HG02885 (cell line): Measurements from ENCODE around the gene NRCAM.
"Not testable (repeated sequence)": the region's sequence is repeated elsewhere in the genome, so short reads cannot be mapped to it uniquely, and the experiment has no call there.

ENCODE experiments used
- ATAC-seq: cut with Tn5 transposase; IDR thresholded peaks from one replicate; pipeline ENCODE4 v1.9.1; 2021; ENCODE audit warnings: mild to moderate bottlenecking; ENCODE audit not compliant: unreplicated experiment, poor library complexity

The NRCAM gene

GRCh38 chr7:108360058-108360800, 96.0 kb downstream of the NRCAM start:
- no peak for ATAC-seq

DNA sequence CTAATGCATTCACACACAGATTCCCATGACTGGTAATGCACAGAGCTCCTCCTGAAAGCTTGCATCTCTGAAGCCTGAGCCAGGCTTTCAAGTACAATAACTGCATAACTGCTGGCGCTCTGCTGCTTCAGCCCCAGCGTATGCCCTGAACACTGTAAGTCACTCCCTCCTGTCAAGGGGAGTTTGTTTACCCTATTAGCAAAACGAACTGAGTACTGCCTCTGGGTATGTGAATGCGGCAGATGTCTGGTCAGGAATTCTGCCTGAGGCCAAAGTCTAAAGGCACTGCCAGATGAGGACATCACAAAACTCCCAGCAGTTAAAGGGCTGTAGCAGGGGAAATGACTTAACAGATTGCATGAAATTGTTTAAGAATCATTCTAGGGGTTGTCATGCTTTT, 97.7 kb downstream of the NRCAM start:
- no peak for ATAC-seq

DNA sequence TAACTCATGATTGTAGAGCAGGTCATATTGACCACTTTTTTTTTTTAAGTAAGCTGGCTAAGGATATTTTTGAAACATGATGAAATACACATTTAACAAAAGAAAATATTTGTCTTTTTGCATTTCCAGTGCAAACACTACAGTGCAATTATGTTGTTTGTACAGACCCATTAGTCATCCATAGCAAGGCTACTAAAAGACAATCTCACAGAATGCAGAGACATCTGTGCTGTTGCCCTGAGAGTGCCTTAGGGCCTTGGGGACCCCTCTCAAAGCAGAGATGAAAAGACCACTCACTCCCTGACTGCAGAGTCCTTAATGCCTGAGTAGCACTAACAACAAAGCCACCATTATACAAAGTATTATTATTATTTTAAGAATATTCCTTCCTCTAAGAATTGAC, 104.5 kb downstream of the NRCAM start:
- no peak for ATAC-seq

DNA sequence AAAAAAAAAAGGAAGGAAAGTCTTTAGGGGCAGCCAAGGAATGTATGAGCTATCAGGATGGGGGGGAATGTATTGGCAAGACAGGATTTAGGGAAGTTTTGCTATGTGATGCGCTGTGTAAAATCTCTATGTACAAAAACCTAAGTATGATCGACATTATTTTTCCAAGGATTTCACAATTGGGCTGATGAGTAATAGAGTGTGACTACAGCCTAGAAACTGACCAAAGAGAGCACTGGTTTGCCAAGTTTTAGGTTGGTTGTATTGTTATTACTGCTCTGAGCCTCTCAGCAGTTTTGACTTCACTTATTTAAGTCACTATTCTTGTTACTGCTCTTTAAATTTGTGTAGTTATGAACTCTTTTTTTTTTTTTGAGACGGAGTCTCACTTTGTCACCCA, 107.3 kb downstream of the NRCAM start:
- no peak for ATAC-seq

- ATAC-seq = no peak
Observed at GRCh38 chr7:108347616-108348015, 108.6 kb downstream of the NRCAM start.

- ATAC-seq = no peak
Observed at GRCh38 chr7:108345710-108346336, 110.4 kb downstream of the NRCAM start.

DNA sequence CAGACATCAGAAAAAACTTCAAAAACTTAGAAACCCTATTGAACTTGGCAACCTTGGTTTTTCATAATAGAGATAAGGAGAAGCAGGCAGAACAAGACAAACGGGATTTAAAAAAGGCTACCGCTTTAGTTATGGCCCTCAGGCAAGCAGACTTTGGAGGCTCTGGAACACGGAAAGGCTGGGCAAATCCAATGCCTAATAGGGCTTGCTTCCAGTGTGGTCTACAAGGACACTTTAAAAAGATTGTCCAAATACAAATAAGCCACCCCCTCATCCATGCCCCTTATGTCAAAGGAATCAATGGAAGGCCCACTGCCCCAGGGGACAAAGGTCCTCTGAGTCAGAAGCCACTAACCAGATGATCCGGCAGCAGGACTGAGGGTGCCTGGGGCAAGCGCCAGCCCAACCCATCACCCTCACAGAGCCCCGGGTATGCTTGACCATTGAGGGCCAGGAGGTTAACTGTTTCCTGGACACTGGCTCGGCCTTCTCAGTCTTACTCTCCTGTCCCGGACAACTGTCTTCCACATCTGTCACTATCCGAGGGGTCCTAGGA, 115.3 kb downstream of the NRCAM start:
- no peak for ATAC-seq

GRCh38 chr7:108340406-108340805, 115.8 kb downstream of the NRCAM start:
- ATAC-seq = not testable (repeated sequence)

DNA sequence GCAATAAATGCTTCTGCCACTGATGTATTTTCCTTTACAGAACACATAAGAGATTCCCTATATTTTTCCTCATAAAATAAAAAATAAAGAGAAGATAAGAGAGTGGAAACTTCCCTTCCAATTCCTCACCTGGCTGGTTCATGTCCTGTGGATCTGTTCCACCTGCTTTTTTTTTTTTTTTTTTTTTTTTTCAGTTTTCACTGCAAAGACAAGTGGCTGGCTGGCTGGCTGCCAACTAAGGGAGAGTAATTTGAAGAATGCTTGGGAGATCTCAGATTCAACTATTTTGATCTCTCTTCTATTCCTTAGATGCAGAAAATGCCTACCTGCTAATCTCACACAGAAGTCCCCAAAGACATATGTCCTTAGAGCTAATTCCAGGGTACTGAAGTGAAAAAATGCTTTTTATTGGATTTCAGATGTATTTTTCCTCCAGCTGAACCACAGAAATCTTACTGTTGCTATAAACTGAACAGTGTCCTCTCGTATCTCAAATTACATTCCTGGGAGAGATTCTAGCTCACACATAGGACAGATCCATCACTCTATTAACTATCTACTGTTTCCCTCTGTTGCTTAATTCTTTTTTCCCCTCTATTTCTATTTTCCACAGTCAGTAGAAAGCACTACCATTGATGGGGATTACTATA, 120.8 kb downstream of the NRCAM start:
- no peak for ATAC-seq

GRCh38 chr7:108332937-108333336, 123.3 kb downstream of the NRCAM start:
- ATAC-seq = no peak

DNA sequence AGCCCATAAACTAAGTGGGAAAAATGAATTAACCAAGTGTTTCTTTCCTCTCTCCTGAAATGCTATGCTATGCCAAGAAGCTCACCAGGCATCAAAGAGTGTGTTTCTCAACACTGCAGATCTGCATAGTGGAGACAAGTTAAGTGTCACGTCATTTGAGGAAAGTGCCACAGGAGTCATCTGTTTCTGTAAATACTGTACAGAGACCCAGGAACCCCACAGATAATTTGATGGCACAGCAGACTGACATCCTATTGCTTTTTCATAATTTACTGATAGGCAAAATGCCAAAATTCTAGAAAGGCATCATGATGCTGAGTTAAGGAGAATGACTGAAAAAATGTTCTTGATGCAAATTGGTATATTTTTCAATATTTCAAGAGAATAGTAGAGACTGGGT, 124.3 kb downstream of the NRCAM start:
- no peak for ATAC-seq

DNA sequence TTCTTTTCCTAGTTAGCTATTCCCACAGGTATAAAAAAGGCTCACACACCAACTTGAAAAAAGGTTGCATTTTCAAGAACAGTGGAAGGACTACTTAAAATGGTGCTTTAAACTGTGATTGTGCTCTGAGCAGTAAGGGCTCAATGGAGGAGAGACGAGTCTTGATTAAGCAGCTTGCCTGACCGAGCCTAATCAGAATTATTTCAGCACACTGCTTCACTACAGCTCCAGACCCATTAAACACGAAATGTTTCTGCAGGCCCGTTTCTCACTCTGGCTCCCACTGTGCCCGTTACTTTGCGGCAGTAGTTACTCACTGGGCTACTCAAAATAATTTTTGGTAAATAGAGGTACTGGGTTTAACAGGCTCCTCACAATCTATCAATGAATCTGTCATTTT, 126.0 kb downstream of the NRCAM start:
- no peak for ATAC-seq

DNA sequence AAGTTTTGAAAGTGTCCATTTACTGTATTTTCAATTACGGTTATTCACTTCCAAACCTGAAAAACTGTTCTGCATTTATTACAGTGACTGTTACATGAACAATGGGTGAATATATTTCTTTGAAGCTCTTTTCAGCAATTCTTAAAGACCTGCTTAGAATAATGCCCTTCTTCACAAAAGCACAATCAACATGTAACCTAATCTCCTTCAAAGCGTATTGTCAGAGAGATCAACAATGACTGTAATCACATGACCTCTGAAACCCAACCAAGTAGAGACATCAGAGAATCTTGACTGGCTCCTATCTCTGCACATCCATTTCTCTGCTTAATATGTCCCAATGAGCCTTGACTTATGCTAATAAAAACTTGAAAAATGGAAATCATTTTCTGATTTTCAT, 126.7 kb downstream of the NRCAM start:
- no peak for ATAC-seq

DNA sequence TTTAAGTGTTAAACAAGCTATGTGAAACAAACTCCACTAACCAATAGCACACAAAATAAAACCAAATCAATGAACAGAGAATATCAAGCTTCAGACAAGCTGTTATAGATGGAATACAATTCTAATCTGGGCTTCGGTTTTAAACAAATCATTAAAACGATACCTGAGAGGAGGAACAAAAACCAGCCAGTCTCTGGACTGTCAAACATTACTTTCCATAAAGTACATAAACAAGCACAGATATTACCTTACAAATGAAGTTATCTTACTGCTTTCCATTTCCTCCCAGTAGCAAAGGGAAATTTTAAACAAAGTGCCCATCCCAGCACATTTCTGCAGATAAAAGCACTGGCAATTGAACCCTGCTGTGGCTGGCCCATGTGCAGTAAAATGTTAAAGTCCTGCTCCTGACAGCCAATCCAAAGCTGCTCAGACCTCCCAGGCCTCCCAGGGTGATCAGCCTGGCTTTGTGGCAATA, 128.0 kb downstream of the NRCAM start:
- ATAC-seq = peak; percentile 88

DNA sequence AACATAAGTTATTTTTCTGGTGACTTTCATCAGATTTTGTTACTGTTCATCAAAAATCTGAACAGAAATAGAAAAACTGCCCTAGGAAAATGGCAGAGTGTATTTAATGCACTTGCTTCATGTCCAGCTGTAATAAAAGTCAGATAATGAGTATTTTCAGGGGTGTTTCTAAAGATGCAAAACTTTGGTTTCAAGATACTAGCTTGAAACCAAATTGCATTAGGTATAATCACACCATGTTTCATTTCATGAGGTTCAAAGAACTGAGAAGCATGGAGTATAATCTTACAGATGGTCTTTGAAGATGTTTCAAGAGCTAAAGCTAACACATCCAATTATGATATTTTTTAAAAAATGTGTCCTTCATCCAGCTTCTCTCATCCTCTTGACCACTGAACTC, 128.9 kb downstream of the NRCAM start:
- ATAC-seq = peak; percentile 52

DNA sequence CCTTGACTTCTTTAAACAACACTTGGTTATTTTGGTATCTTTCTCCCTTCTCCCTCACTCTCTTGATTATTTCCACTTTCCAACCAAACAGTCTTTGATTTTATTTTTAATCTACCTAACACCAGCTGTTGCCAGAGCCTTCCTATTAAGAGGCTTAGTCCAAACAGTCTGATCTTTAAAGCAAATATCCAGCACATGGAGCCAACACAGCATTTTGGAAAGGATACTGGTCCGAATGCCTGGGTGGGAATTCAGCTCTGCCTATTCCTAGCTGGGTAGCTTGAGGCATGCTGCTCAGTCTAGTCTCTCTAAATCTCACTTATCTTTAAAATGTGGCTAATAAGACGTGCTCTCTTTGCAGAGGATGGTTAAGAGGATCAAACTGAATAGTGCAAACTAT, 129.3 kb downstream of the NRCAM start:
- no peak for ATAC-seq

GRCh38 chr7:108324053-108325038, 131.9 kb downstream of the NRCAM start:
- no peak for ATAC-seq

- no peak for ATAC-seq
Observed at GRCh38 chr7:108322925-108323832, 133.1 kb downstream of the NRCAM start.

DNA sequence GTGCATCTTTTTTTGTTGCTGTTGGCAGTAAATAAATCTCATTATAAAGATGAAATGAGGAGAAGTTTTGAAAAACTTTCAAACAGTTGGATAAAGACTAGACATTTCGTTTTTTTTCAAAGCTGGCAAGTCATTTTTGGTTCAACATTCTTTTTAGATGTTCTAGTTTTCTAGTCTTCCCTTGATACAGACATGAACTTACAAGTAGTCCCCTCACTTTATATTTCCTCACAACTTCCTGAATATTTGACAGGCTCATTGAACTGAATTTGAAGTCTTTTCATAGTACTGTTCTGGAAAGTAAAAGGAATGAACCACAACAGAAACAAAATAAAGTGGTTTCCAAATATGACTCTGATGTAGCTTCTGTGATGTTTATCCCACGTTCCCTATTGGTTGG, 134.2 kb downstream of the NRCAM start:
- ATAC-seq = no peak
